ENCODE measurements around the gene RNF157.

DNA sequence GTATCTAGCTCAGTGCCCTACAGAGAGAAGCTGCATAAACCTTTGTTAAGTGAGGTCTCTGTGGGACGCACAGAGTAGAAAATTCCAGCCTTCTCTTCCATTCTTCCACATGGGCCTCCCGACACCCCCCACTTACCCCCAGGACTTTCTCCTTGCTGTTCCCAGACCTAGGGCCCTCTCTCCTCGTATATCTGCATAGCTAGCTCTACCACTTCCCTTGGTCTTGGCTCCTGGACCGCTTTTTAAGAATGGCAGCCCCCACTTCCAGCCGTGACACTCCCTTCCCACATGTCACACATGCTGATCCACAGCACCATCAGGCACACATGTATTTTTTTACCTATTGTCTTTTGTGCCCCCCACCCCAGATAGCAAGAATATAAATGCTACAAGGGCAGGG lies 82.5 kb downstream of the RNF157 start:
- TF ChIP-seq, protein P1, sequence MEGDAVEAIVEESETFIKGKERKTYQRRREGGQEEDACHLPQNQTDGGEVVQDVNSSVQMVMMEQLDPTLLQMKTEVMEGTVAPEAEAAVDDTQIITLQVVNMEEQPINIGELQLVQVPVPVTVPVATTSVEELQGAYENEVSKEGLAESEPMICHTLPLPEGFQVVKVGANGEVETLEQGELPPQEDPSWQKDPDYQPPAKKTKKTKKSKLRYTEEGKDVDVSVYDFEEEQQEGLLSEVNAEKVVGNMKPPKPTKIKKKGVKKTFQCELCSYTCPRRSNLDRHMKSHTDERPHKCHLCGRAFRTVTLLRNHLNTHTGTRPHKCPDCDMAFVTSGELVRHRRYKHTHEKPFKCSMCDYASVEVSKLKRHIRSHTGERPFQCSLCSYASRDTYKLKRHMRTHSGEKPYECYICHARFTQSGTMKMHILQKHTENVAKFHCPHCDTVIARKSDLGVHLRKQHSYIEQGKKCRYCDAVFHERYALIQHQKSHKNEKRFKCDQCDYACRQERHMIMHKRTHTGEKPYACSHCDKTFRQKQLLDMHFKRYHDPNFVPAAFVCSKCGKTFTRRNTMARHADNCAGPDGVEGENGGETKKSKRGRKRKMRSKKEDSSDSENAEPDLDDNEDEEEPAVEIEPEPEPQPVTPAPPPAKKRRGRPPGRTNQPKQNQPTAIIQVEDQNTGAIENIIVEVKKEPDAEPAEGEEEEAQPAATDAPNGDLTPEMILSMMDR (IDR thresholded peaks at IDR 0.05): no peak
- no peak for TF ChIP-seq POLR2A (IDR thresholded peaks at IDR 0.05)

Measured in heart left ventricle (tissue), 13 donors.